GM19395 (cell line): ENCODE data around the gene USP6.
"Not testable (repeated sequence)": the region's sequence is repeated elsewhere in the genome, so short reads cannot be mapped to it uniquely, and the experiment has no call there.

Experiments
- ATAC-seq: cut with Tn5 transposase; IDR thresholded peaks from one replicate; pipeline ENCODE4 v1.9.1; 2021; ENCODE audit warnings: mild to moderate bottlenecking, moderate library complexity; ENCODE audit not compliant: unreplicated experiment

The USP6 gene

DNA sequence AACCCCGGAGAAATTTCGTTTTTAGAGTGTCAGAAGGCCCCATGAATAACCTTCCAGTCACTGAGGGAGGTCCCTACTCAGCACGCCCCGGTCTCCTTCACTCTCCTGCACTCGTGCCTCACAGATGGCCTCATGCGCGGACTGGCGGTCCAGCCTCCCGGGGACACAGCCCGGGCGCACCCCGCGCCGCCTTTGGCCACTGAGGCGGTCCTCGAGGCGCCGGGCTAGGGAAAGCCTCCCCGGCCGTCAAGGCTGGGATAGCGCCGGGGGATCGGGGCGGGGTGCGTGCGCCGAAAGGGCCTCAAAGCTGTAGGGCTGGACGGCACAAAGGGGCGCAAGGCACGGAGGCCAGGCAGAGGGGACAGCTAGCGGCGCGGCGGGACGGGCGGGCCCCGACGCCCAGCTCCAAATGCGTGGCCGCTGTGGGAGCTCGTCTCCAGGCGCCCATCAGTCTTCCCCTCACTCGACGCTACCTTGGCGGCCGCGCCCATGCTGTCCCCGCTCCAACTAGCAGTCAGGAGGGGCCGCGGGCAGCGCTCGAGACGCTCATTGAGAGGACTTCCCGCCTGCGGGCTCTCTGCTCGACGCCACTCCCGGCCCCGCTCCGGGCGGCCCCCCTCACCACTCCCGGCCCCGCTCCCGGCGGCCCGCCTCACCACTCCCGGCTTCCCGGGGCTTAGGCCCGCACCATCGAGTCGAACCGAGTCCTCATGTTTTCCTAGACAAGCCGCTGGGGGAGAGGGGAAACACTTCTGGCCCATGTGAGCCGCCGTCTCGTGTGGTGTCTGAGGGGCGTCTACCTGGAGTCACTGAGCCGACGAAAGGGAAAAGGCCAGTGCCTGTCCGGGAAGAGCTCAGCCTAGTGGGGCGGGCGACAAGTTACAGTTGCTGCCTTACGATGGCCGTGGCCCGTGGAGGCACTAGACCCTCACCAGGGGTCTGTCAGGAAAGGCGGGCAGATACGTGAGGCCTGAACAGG, at the start of gene USP6:
TSS of gene USP6 (plus strand) at position 360 of the 979 bp plus-strand sequence. CDS start 14,336 bp downstream, outside the sequence.
- ATAC-seq = no peak

DNA sequence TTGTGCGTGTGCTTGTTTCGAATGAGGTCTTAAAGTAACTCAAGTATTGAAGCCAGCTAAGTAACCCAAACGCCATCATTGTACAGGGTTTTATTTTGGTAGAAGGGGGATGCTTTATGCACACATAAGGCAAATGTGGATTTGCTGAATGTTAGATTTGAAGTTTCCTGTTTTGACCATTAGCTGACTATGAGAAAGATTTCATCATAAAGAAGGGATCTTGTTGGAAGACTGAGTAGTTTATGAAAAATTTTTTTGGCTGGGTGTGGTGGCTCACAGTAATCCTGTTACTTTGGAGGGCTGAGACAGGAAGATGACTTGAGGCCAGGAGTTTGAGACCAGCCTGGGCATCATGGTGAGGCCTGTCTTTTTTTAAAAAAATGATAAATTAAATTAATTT, 47.6 kb upstream of the USP6 start:
- no peak for ATAC-seq

DNA sequence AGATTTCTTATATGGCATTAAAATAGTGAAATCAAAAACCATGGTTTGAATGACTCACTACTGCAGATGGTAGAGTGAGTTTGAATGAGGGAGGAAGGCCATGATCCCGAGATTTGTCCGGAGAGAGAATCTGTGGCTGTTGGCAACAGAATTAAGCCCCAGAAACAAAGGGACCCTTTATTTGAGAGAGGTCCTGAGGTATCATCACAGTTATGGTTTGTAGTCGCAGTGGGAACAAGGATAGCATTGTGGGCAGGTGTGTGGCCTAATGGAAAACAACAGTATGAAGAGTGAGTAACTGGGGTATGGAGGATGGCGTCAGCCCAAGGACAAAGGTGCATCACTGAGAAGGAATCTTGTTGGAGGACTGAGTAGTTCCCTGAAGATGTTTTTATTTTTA, 46.1 kb upstream of the USP6 start:
- no peak for ATAC-seq

GRCh38 chr17:5075472-5075871, 40.4 kb upstream of the USP6 start:
- ATAC-seq = not testable (repeated sequence)

GRCh38 chr17:5077275-5077674, 38.6 kb upstream of the USP6 start:
- not testable (repeated sequence) for ATAC-seq

GRCh38 chr17:5077781-5078105, 38.1 kb upstream of the USP6 start:
- no peak for ATAC-seq

GRCh38 chr17:5078106-5079028, 37.5 kb upstream of the USP6 start, which contains the start of gene ZFP3:
ZFP3 (plus strand) TSS chr17:5078467; CDS start chr17:5091505, 13,038 bp downstream.
- peak; percentile 79 for ATAC-seq

DNA sequence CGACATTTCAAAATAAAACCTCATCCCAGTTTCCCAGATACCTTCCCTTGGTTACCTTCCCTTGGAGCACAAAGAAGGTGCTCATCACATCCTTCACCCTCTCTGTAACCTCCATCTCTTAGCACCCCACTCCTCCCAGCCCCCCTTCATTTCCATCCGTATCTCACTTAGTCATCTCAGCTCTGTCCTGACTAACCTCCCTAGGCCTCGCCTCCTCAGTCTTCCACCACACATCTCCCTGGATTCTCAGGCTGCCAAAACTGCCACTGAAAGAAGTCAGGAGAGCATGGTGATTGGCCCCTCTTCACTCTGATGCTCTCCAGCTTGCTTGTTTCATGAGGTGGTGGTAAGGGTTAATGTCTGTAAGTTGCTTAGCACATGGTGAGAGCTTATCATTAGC, 35.2 kb upstream of the USP6 start:
- ATAC-seq = no peak

DNA sequence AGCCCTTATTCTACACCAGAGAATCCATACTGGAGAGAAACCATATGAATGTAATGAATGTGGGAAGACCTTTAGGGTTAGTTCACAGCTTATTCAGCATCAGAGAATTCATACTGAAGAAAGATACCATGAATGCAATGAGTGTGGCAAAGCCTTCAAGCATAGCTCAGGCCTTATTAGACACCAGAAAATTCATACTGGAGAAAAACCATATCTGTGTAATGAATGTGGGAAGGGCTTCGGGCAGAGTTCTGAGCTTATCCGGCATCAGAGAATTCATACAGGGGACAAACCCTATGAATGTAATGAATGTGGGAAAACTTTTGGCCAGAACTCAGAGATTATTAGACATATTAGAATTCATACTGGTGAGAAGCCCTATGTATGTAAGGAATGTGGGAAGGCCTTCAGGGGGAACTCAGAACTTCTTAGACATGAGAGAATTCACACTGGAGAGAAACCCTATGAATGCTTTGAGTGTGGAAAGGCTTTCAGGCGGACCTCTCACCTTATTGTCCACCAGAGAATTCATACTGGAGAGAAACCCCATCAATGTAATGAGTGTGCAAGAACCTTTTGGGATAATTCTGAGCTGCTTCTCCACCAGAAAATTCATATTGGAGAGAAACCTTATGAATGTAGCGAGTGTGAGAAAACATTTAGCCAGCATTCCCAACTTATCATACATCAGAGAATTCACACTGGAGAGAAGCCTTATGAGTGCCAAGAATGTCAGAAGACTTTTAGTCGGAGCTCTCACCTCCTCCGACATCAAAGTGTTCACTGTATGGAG, 23.4 kb upstream of the USP6 start:
- ATAC-seq = no peak

DNA sequence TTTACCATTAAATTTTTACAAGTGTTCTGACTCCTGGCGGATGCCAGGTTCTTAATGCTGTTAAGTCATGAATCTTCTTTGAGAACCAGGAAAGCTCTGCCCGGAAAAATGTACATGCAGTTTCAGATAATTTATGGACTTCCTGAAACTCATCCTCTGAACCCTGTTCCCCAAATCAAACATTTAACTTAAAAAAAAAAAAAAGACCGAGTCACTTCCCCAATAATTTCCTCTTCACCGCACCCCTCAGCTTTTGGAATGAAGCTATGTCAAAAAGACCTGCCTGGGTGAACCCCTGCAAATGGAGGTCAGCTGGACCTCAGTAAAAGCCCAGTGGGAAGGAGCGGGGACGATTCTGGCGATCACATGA, 19.1 kb upstream of the USP6 start:
- ATAC-seq = no peak

DNA sequence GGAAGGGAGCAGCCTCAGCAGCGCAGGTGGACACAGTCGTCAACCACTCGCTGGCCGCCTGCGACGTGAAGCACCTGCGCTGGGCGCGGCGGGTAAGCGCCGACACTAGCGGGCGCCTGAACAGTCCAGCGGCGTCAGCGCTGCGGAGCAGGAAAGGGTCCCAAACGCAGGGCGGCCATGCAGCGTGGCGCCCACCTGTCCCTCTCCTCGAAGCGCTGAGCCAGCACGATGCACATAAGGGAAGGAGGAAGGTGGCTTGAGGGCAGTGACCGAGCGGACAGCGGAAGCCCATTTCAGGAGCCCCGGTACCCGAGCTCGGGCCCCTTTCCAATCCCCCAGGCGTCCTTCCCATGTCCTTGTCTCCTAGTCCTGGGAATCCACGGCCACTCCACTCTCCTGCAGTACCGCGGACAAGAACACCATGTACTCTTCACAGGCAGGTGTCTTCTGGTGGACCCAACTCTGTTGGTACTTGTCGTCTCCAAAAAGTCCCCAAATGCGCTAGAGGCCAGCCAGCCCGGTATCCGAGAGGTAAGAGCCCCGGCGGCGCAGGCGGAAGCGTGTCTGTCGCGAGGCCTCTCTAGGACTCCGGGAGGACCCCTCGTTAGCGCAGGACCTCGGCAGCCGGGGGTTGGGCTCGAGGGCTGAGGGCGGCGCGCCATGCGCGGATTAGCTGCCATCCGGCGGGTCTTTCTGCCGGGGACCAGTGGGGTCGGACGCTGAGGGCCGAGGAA, 18.6 kb upstream of the USP6 start:
- ATAC-seq = no peak

- no peak for ATAC-seq
Observed at GRCh38 chr17:5099271-5099670, 16.6 kb upstream of the USP6 start.

GRCh38 chr17:5100832-5101231, 15.0 kb upstream of the USP6 start:
- no peak for ATAC-seq

- no peak for ATAC-seq
Observed at GRCh38 chr17:5110816-5111215, 5.0 kb upstream of the USP6 start.

GRCh38 chr17:5111402-5112204, 4.2 kb upstream of the USP6 start, which contains the start of gene ZNF232:
ZNF232 (minus strand) TSS chr17:5111878; CDS start chr17:5111822, 56 bp downstream.
- ATAC-seq = peak; percentile 88

DNA sequence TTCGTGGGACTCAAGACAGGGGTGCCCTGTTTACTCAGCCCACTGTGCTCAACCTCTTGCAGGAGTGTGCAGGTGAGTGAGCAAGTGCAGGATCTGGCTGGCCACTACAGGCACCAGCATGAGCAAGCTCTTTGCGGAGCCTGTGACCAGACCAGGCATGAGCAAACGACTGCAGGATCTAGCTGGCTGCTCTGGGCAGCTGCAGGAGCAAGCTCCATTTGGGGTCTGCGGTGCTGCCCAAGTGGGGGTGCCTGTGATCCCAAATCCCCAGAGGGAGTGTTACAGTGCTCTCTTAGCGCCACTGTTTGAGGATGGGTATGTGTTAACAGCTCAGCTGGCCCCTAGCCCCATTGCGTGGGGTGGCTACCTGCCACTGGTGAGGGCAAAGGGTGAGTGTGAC, 2.4 kb downstream of the USP6 start:
- no peak for ATAC-seq

GRCh38 chr17:5120036-5120435, 4.2 kb downstream of the USP6 start:
- ATAC-seq = no peak

DNA sequence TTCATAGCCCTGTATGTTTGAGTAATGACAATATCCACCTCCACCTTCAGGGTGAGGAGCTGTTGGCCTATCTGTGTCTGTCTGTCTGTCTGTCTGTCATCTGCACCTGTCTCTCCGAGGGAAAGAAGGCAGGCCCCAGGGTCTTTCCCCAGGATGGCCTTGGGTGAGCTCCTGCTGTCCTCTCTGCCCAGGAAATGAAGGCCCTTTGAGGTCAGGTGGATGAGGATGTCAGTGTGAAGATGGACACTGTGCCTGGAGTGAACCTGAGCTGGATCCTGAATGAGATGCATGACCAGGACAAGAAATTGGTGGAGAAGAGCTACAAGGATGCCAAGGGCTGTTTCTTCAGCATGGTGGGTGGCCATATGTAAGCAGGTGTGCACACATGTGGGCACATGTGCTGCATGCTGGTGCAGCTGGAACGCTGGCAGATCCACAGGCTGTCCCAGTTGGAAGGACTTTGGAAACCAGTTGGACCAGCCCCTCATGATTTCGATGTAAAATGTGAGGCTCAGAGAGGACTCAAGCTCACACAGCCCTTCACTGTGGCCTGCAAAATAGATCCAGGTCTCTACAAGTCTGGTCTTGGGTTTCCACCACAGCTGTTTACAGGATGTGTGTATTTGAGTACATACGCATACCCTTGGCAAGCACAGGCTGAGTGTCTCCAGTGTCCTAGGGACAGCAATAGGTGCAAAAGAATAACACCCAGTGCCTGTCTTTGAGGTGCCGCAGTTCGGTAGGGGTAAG, 4.8 kb downstream of the USP6 start:
- not testable (repeated sequence) for ATAC-seq
